AG04450 (cell line): ENCODE data around the gene FAR2. TPM values are rescaled to one million over a fixed set of nuclear protein-coding genes. Genes with fewer than 3 reads are reported as not detected.

ENCODE experiments used
- CTCF ChIA-PET: fragments of 300-600, 350-600 bp; formaldehyde crosslinking; extraction: SDS; loops from one replicate; lab custom pipeline; 2022; ENCODE audit warnings: antibody characterized with exemption, inconsistent platforms; lab: Charles Lee
- POLR2A ChIA-PET: fragments of 350-600 bp; formaldehyde crosslinking; extraction: SDS; loops from one replicate; lab custom pipeline; 2021; ENCODE audit warnings: antibody characterized with exemption, inconsistent platforms; lab: Yijun Ruan, JAX
- DNase-seq: peaks from one replicate; pipeline ENCODE4 v3.0.0-alpha.2; 2011; ENCODE audit warnings: low read depth, low spot score
- H3K27ac ChIP-seq: one replicate; pipeline ENCODE4 v1.5.1; 2012; ENCODE audit warnings: low read depth, low read length, control low read depth
- H3K27me3 ChIP-seq: one replicate; pipeline ENCODE4 v1.6.0; 2012; ENCODE audit warnings: low read length; ENCODE audit not compliant: control insufficient read depth, insufficient read depth
- H3K4me3 ChIP-seq: 2 replicates; pipeline ENCODE4 v1.5.1; 2011; ENCODE audit warnings: mild to moderate bottlenecking, low read depth, low read length, control low read depth
- H3K9me3 ChIP-seq: 2 replicates; pipeline ENCODE4 v1.5.1; 2012; ENCODE audit warnings: low read length; ENCODE audit not compliant: control insufficient read depth, insufficient read depth
- CTCF ChIP-seq: IDR thresholded peaks from 2 replicates; pipeline ENCODE4 v1.5.1; 2011; ENCODE audit warnings: low read depth, low read length, control low read depth, inconsistent platforms
- polyA plus RNA-seq: library from polyadenylated mRNA; depleted of rRNA; stranded (reverse); fragments of >200 nt; gene quantifications from 2 replicates; pipeline ENCODE4 v1.2.3, GENCODE V29; 2011

FAR2 gene
- polyA plus RNA-seq, 1 experiment: 3.4 TPM

DNA sequence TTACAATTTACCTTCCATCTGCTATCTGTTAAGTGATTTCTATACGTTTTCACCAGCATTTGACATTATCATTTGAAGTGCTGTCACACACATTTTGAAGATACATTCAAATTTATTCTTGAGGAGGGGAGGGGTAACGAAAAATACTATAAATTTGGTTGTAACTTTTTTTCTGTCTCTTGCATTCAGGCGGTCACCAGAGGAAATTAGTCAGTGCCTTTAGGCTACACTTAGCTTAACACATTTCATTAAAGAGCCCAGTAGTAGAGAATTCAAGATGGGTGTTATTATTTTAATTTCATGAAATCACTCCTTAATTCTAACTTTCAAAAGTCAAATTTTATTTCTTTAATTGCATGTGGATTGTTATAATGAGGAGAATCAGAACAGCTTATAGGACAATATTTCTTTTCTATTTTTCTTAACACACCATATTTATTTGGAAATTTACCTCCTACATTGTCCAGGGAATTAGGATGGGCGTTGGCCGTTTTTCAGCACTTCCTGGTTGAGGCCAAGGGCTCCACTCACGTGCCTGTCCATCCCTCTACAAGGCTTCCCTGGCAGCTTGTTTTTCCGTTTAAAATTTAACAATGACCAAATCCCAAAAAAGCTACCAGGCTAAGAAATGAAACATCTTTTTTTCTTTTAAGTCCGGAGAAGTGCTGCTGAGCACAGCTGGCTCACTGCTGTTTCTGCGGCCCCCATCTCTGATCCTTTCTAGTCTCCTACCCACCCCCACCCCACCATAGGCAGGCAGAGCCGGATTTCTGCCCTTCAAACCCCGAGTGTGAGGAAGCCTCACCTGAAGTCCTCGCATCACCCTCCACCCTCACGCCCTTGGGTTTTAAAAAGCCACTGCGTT, 1.1 kb upstream of the FAR2 start:
- no peak for DNase-seq
- Histone ChIP-seq H3K9me3 (no peaks in the 10 kb centered on the region; the same call in 1 of the 2 replicates), H3K27me3 (peaks cover 10% of the 10 kb centered on the region), H3K27ac (no peak overlapping the region), H3K4me3 (peak overlapping the region; percentile 65)
- no peak for TF ChIP-seq CTCF
- ChIA-PET CTCF (interaction anchor here (0.7 kb wide), 2 partner anchors 115 to 1617 kb away, joined by 3 read pairs; no protein-coding TSS in a partner anchor), POLR2A (no interaction called here)

GRCh38 chr12:29148596-29148910, 525 bp upstream of the FAR2 start:
- Histone ChIP-seq H3K4me3 (peak overlapping the region; percentile 65), H3K27ac (no peak overlapping the region), H3K9me3 (no peaks in the 10 kb centered on the region; the same call in 1 of the 2 replicates), H3K27me3 (peaks cover 10% of the 10 kb centered on the region)
- TF ChIP-seq CTCF: no peak
- ChIA-PET CTCF (interaction anchor here (0.7 kb wide), 1 partner anchor 114 kb away, joined by 3 read pairs; no protein-coding TSS in a partner anchor), POLR2A (no interaction called here)
- no peak for DNase-seq

DNA sequence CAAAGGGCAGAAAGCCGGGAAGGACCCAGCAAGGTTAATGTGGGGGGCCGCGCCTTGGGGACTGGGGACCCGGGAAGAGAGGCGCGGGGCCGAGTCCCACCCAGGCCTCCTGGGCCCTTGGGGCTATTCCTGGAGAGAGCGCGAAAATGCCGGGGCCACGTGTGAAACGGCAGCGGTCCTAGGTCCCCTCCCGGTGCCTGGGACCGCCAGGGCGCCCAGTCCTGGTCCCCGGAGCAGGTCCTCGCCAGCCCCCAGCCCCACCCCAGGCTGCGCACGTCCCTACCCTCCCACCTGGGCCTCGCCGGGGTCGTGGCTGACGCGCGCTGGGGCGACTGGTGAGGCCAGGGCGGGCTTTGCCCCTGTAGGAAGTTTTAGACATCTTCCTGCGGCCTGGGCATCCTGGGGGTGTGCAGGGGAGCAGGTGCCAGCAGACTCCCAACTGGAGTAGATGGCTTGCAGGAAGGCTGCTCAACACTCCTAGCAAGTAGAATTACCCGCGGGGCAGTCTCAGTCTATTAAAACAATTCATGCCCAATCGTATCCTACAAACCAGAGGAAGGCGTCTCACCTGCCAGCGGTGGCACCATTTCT, 708 bp downstream of the FAR2 start:
- no peak for TF ChIP-seq CTCF
- H3K4me3 ChIP-seq: peak overlapping the region; percentile 65
- H3K27me3 ChIP-seq: peaks cover 10% of the 10 kb centered on the region
- POLR2A ChIA-PET: no interaction called here
- no peak for DNase-seq
- no peak overlapping the region for H3K27ac ChIP-seq
- H3K9me3 ChIP-seq: no peaks in the 10 kb centered on the region; the same call in 1 of the 2 replicates
- CTCF ChIA-PET: no interaction called here

GRCh38 chr12:29150462-29150861, 1.4 kb downstream of the FAR2 start:
- POLR2A ChIA-PET: no interaction called here
- CTCF ChIA-PET: no interaction called here
- Histone ChIP-seq H3K27ac (no peak overlapping the region), H3K9me3 (no peaks in the 10 kb centered on the region; the same call in 1 of the 2 replicates), H3K27me3 (peaks cover 10% of the 10 kb centered on the region), H3K4me3 (no peak overlapping the region)
- DNase-seq: no peak
- no peak for TF ChIP-seq CTCF
